ENCODE measurements around the gene LY6G6C. TPM values are rescaled to one million over a fixed set of nuclear protein-coding genes. Genes with fewer than 3 reads are reported as not detected.
"Not testable (repeated sequence)": the region's sequence is repeated elsewhere in the genome, so short reads cannot be mapped to it uniquely, and the experiment has no call there.

The LY6G6C gene
- total RNA-seq, 2 experiments from 2014 or later: not detected

- ATAC-seq (ENCODE audit: poor library complexity) (no peak), DNase-seq (no peak)
- Mint-ChIP-seq H3K27ac (no peak overlapping the region), H3K4me3 (no peak overlapping the region), H3K9me3 (no peaks in the 10 kb centered on the region), H3K36me3 (ENCODE audit: low read depth) (no peaks in the 10 kb centered on the region), H3K27me3 (no peaks in the 10 kb centered on the region), H3K4me1 (ENCODE audit: low read depth) (peaks cover 16% of the 10 kb centered on the region)
- intact Hi-C loops (cut with DNase I, micrococcal nuclease): no loop called here
- Histone ChIP-seq H3K4me1 (ENCODE audit: insufficient read depth, low read length) (peaks cover 14% of the 10 kb centered on the region), H3K4me3 (ENCODE audit: low read length) (no peak overlapping the region), H3K36me3 (ENCODE audit: insufficient read depth, low read length) (no peaks in the 10 kb centered on the region), H3K27ac (ENCODE audit: low read depth in 1 of 2, low read length in 2 of 2) (no peak overlapping the region), H3K27me3 (ENCODE audit: control insufficient read depth in 1 of 2, insufficient read depth in 2 of 2, low read length in 2 of 2) (no peaks in the 10 kb centered on the region), H3K9me3 (ENCODE audit: control insufficient read depth in 1 of 2, insufficient read depth in 1 of 2, low read length in 2 of 2) (no peaks in the 10 kb centered on the region)
- ChIA-PET POLR2A (interaction anchor here (0.7 to 1.9 kb wide), 4 partner anchors 8 to 120 kb away, joined by 3 to 7 read pairs (median 5); partner anchors contain the start of genes ABHD16A and LSM2), CTCF (interaction anchor here (1.6 kb wide), 1 partner anchor 59 kb away, joined by 5 read pairs; no protein-coding TSS in a partner anchor)
- TF ChIP-seq CTCF (IDR thresholded peaks at IDR 0.05): no peak
Measured at GRCh38 chr6:31711233-31711632, 10.3 kb downstream of the LY6G6C start.

GRCh38 chr6:31710523-31711219, 10.9 kb downstream of the LY6G6C start:
- H3K9me3 Mint-ChIP-seq: no peaks in the 10 kb centered on the region
- ChIA-PET CTCF (no interaction called here), POLR2A (interaction anchor here (0.7 to 1.9 kb wide), 2 partner anchors 119 to 121 kb away, joined by 3 to 6 read pairs; no protein-coding TSS in a partner anchor)
- no peak for ATAC-seq (ENCODE audit: poor library complexity)
- TF ChIP-seq CTCF (IDR thresholded peaks at IDR 0.05): no peak
- no peaks in the 10 kb centered on the region for H3K9me3 ChIP-seq (ENCODE audit: control insufficient read depth in 1 of 2, insufficient read depth in 1 of 2, low read length in 2 of 2)
- no peaks in the 10 kb centered on the region for H3K27me3 Mint-ChIP-seq
- H3K27me3 ChIP-seq (ENCODE audit: control insufficient read depth in 1 of 2, insufficient read depth in 2 of 2, low read length in 2 of 2): no peaks in the 10 kb centered on the region
- H3K4me1 ChIP-seq (ENCODE audit: insufficient read depth, low read length): peaks cover 14% of the 10 kb centered on the region
- no peak overlapping the region for H3K4me3 ChIP-seq (ENCODE audit: low read length)
- H3K36me3 ChIP-seq (ENCODE audit: insufficient read depth, low read length): no peaks in the 10 kb centered on the region
- no peak overlapping the region for H3K27ac Mint-ChIP-seq
- peaks cover 16% of the 10 kb centered on the region for H3K4me1 Mint-ChIP-seq (ENCODE audit: low read depth)
- intact Hi-C loops (cut with DNase I, micrococcal nuclease): no loop called here
- no peak for DNase-seq
- H3K4me3 Mint-ChIP-seq: no peak overlapping the region
- H3K36me3 Mint-ChIP-seq (ENCODE audit: low read depth): no peaks in the 10 kb centered on the region
- no peak overlapping the region for H3K27ac ChIP-seq (ENCODE audit: low read depth in 1 of 2, low read length in 2 of 2)

- ATAC-seq (ENCODE audit: poor library complexity); H3K27me3 Mint-ChIP-seq; H3K9me3 ChIP-seq (ENCODE audit: control insufficient read depth in 1 of 2, insufficient read depth in 1 of 2, low read length in 2 of 2); CTCF ChIA-PET; H3K4me3 ChIP-seq (ENCODE audit: low read length); H3K27ac Mint-ChIP-seq; DNase-seq; H3K27ac ChIP-seq (ENCODE audit: low read depth in 1 of 2, low read length in 2 of 2); H3K4me3 Mint-ChIP-seq; H3K27me3 ChIP-seq (ENCODE audit: control insufficient read depth in 1 of 2, insufficient read depth in 2 of 2, low read length in 2 of 2); H3K36me3 ChIP-seq (ENCODE audit: insufficient read depth, low read length); H3K36me3 Mint-ChIP-seq (ENCODE audit: low read depth); H3K9me3 Mint-ChIP-seq; intact Hi-C loops (cut with DNase I, micrococcal nuclease): not testable (repeated sequence)
- POLR2A ChIA-PET: interaction anchor here (0.6 kb wide), 1 partner anchor 112 kb away, joined by 3 read pairs; no protein-coding TSS in a partner anchor
- peaks cover 14% of the 10 kb centered on the region for H3K4me1 ChIP-seq (ENCODE audit: insufficient read depth, low read length)
- H3K4me1 Mint-ChIP-seq (ENCODE audit: low read depth): peaks cover 14% of the 10 kb centered on the region
Measured at GRCh38 chr6:31709157-31709556, 12.4 kb downstream of the LY6G6C start.

All from CD4-positive, alpha-beta T cell (primary cell).